Thyroid gland (tissue), 4 donors: ENCODE data around the gene SPG7.

Source experiments
- POLR2A ChIP-seq, 2 donors: fragments of 450-650 bp; IDR thresholded peaks; one replicate each; pipeline ENCODE4 v1.6.1; 2017; ENCODE audit warnings: antibody characterized with exemption in 2 of 2, mild to moderate bottlenecking in 2 of 2, moderate library complexity in 1 of 2
- TF ChIP-seq, protein P1 (sequence below), 6 experiments: fragments of 200-600 bp in 3 of 6; fragments of 450-650 bp in 3 of 6; sonication (generic) in 3 of 6; IDR thresholded peaks; one replicate each; pipeline ENCODE4 v1.5.1; 2016 to 2019; ENCODE audit warnings: antibody characterized with exemption in 6 of 6, mild to moderate bottlenecking in 2 of 6, inconsistent platforms in 1 of 6, moderate library complexity in 1 of 6

DNA sequence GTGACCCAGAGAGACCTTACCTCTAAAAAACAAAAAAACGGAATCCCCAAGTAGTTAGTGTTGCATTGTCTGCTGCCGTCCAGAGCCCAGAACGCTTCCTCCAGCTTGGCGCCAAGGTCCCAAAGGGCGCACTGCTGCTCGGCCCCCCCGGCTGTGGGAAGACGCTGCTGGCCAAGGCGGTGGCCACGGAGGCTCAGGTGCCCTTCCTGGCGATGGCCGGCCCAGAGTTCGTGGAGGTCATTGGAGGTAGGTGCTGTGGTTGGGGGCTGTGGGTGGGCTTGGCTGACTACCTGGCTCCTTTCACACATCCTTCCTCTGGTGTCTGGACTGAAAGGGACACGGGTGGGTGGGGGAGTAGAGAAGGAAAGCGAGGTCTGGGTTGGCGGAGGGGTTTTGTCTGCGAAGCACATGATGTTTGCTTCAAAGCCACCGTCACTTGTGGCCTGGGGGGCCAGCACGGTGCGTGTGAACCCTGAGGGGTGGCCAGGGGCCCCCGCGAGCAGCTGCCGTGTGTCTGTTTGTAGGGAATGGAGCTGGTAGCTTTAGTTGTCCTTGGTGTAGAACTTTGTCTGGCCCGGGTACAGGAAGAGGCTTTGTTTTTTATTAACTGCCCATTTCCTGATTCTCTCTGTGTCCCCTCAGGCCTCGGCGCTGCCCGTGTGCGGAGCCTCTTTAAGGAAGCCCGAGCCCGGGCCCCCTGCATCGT, 23.8 kb downstream of the SPG7 start:
- no peak for TF ChIP-seq POLR2A (IDR thresholded peaks at IDR 0.05)
- TF ChIP-seq, protein P1, sequence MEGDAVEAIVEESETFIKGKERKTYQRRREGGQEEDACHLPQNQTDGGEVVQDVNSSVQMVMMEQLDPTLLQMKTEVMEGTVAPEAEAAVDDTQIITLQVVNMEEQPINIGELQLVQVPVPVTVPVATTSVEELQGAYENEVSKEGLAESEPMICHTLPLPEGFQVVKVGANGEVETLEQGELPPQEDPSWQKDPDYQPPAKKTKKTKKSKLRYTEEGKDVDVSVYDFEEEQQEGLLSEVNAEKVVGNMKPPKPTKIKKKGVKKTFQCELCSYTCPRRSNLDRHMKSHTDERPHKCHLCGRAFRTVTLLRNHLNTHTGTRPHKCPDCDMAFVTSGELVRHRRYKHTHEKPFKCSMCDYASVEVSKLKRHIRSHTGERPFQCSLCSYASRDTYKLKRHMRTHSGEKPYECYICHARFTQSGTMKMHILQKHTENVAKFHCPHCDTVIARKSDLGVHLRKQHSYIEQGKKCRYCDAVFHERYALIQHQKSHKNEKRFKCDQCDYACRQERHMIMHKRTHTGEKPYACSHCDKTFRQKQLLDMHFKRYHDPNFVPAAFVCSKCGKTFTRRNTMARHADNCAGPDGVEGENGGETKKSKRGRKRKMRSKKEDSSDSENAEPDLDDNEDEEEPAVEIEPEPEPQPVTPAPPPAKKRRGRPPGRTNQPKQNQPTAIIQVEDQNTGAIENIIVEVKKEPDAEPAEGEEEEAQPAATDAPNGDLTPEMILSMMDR (IDR thresholded peaks at IDR 0.05): no peak
